ENCODE results near the gene LOC101059915.
"Not testable (repeated sequence)": the region's sequence is repeated elsewhere in the genome, so short reads cannot be mapped to it uniquely, and the experiment has no call there.

LOC101059915 gene

DNA sequence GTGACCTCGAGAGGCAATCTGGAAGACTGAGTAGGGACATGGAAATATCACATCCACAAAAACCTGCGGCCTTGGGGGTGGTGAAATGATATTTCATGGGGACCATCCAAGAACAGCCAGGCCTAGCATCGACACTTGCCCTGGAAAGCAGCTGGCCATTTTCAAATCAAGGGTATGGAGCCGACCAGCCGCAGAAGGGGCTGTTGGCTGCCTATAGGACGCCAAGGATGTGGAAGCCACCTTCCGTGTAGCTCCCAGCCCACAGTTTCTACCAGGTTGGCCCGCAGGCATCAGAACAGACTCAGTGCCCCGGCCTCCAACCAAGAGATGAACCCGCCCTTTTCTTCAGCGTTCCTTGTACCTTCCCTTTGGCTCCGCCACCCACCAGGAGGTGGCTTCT is 5.4 kb upstream of the LOC101059915 start:
- Mint-ChIP-seq H3K36me3 (no peaks in the 10 kb centered on the region), H3K4me1 (peaks cover 15 to 19% (median 18%) of the 10 kb centered on the region in 3 donors), H3K4me3 (peak overlapping the region in 1 of 7 donors; percentile 79), H3K27ac (peak overlapping the region in 3 of 8 donors; percentile 47 to 85 (median 81)), H3K27me3 (peaks cover 0 to 13% of the 10 kb centered on the region in 2 donors), H3K9me3 (no peaks in the 10 kb centered on the region)
- Histone ChIP-seq H3K9me3 (ENCODE audit: low read length) (no peaks in the 10 kb centered on the region), H3K27me3 (ENCODE audit: insufficient read depth, low read length, poor library complexity, severe bottlenecking) (no peaks in the 10 kb centered on the region), H3K4me3 (ENCODE audit: low read length) (no peak overlapping the region), H3K27ac (ENCODE audit: low read depth, low read length) (no peak overlapping the region), H3K4me1 (ENCODE audit: insufficient read depth, low read length) (peaks cover 14% of the 10 kb centered on the region), H3K36me3 (ENCODE audit: insufficient read depth, low read length) (no peaks in the 10 kb centered on the region)
- DNase-seq: no peak
- CTCF ChIA-PET: no interaction called here
- POLR2A ChIA-PET: no interaction called here

DNA sequence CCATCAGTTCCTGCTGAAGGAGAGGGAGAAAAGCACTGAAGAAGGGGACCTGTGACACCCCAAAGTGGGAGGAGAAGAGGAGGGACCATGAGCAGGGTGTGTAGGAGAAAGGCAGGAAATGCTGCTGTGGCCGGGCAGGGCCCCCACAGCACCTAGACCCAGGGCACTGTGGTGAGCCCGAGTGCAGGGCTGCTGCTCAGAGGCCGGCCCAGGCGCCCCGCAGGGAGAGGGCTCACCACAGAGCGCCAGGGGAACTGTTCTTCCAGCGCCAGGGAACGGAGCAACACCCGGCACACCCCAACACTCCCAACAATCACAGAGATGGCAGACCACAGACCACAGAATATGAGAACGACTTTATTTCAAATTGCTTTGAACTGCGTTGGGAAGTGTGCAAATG is 4.7 kb upstream of the LOC101059915 start:
- Mint-ChIP-seq H3K4me3 (peak overlapping the region; percentile 34 to 82 (median 64)), H3K27ac (peak overlapping the region; percentile 13 to 85 (median 54)), H3K4me1 (peaks cover 15 to 19% (median 18%) of the 10 kb centered on the region in 3 donors), H3K27me3 (peaks cover 0 to 13% of the 10 kb centered on the region in 2 donors)
- H3K9me3 ChIP-seq (ENCODE audit: low read length); CTCF ChIA-PET; H3K27ac ChIP-seq (ENCODE audit: low read depth, low read length); POLR2A ChIA-PET; H3K9me3 Mint-ChIP-seq; H3K36me3 ChIP-seq (ENCODE audit: insufficient read depth, low read length); H3K36me3 Mint-ChIP-seq; H3K4me3 ChIP-seq (ENCODE audit: low read length); H3K27me3 ChIP-seq (ENCODE audit: insufficient read depth, low read length, poor library complexity, severe bottlenecking): not testable (repeated sequence)
- H3K4me1 ChIP-seq (ENCODE audit: insufficient read depth, low read length): peaks cover 14% of the 10 kb centered on the region
- DNase-seq: peak in 2 of 5 donors; percentile 15 to 20

DNA sequence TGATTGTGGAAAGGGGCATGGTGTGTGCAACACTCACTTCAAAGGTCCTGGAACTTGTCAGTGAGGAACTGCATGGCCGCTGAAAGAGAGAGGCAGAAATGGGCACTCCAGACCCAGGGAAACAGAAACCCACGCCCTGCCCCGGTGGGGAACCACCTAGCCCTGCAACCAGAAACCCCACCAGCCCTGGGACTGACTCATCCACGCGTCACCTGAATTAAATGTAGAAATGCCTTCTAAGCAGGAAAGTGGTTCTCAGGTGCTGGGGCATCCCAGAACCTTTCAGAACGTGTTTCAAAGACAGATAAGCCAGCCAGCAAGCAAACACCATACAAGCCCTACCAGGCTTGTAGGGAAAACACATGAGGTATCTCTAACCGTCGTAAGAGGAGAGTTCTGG is 4.1 kb upstream of the LOC101059915 start:
- H3K36me3 ChIP-seq (ENCODE audit: insufficient read depth, low read length); H3K27me3 ChIP-seq (ENCODE audit: insufficient read depth, low read length, poor library complexity, severe bottlenecking); H3K9me3 ChIP-seq (ENCODE audit: low read length); H3K36me3 Mint-ChIP-seq; H3K9me3 Mint-ChIP-seq; H3K4me3 ChIP-seq (ENCODE audit: low read length); CTCF ChIA-PET; H3K27ac ChIP-seq (ENCODE audit: low read depth, low read length); POLR2A ChIA-PET: not testable (repeated sequence)
- Mint-ChIP-seq H3K4me3 (peak overlapping the region in 6 of 7 donors; percentile 31 to 82 (median 60)), H3K27ac (peak overlapping the region; percentile 21 to 88 (median 62)), H3K4me1 (peaks cover 15 to 19% (median 18%) of the 10 kb centered on the region in 3 donors), H3K27me3 (peaks cover 0 to 11% of the 10 kb centered on the region in 2 donors)
- peaks cover 14% of the 10 kb centered on the region for H3K4me1 ChIP-seq (ENCODE audit: insufficient read depth, low read length)
- peak; percentile 6 to 69 (median 35) for DNase-seq

DNA sequence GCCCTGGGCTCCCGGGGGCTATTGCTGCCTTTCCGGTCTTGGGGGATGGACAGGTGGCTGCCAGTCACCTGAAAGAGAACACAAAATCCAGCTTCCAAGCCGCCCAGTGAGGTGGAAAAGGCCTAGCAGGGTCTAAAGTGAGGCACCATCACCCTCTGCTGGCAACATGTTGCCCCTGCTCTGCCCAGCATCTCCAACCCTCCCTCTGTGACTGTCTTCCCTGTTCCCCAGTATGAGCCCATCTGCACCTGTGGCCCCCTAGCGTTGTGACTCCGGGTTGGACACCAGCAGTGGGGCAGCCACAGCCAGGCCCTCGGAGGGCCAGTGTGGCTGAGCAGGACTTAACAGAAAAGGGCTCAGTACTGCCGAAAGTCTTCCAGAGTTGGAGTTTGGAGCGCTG is 3.1 kb upstream of the LOC101059915 start:
- H3K4me3 Mint-ChIP-seq: peak overlapping the region in 2 of 7 donors; percentile 27 to 45
- DNase-seq, CTCF ChIA-PET: not testable (repeated sequence)

DNA sequence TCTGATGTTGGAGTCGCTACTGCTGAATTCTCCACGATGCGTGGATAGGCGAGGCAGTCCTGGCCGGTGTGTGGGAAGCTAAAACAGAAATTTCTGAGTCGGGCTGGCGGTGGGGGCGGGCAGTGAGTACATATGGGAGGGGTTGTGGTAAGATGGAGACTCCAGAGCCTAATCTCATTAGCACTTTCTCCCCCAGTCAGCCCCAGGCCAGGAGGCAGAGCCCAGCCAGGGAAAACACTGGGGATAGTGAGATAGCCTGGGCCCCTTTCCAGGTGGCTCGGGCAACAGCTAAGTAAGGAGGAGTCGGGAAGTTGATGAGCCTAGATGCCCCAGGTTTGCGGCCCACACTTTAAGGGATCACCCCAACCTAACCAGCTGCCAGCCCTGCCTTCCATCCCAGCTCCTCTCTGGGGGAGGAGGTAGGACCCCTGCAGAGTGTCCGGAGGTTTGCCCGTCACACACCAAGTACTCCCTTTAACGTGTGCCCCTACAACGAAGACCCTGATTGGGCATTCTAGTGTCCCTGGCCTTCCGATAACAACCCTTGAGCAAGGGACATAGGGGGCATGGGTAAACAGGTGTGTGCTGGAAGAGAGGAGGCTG is 2.4 kb upstream of the LOC101059915 start:
- Mint-ChIP-seq H3K9me3 (no peaks in the 10 kb centered on the region), H3K4me1 (peaks cover 15 to 19% (median 18%) of the 10 kb centered on the region in 3 donors), H3K27ac (peak overlapping the region in 1 of 8 donors; percentile 52), H3K27me3 (peaks cover 0 to 11% of the 10 kb centered on the region in 2 donors), H3K36me3 (no peaks in the 10 kb centered on the region), H3K4me3 (no peak overlapping the region)
- ChIA-PET CTCF (no interaction called here), POLR2A (no interaction called here)
- Histone ChIP-seq H3K27me3 (ENCODE audit: insufficient read depth, low read length, poor library complexity, severe bottlenecking) (no peaks in the 10 kb centered on the region), H3K27ac (ENCODE audit: low read depth, low read length) (no peak overlapping the region), H3K4me3 (ENCODE audit: low read length) (no peak overlapping the region), H3K4me1 (ENCODE audit: insufficient read depth, low read length) (peaks cover 14% of the 10 kb centered on the region), H3K9me3 (ENCODE audit: low read length) (no peaks in the 10 kb centered on the region), H3K36me3 (ENCODE audit: insufficient read depth, low read length) (no peaks in the 10 kb centered on the region)
- no peak for DNase-seq

More for the DNA sequence above, 3.1 kb upstream of the LOC101059915 start:
- H3K36me3 Mint-ChIP-seq; POLR2A ChIA-PET; H3K27ac ChIP-seq (ENCODE audit: low read depth, low read length); H3K9me3 ChIP-seq (ENCODE audit: low read length); H3K36me3 ChIP-seq (ENCODE audit: insufficient read depth, low read length); H3K4me3 ChIP-seq (ENCODE audit: low read length); H3K9me3 Mint-ChIP-seq; H3K27me3 ChIP-seq (ENCODE audit: insufficient read depth, low read length, poor library complexity, severe bottlenecking); H3K27ac Mint-ChIP-seq: not testable (repeated sequence)
- peaks cover 0 to 11% of the 10 kb centered on the region in 2 donors for H3K27me3 Mint-ChIP-seq
- H3K4me1 ChIP-seq (ENCODE audit: insufficient read depth, low read length): peaks cover 14% of the 10 kb centered on the region
- H3K4me1 Mint-ChIP-seq: peaks cover 15 to 19% (median 18%) of the 10 kb centered on the region in 3 donors

DNA sequence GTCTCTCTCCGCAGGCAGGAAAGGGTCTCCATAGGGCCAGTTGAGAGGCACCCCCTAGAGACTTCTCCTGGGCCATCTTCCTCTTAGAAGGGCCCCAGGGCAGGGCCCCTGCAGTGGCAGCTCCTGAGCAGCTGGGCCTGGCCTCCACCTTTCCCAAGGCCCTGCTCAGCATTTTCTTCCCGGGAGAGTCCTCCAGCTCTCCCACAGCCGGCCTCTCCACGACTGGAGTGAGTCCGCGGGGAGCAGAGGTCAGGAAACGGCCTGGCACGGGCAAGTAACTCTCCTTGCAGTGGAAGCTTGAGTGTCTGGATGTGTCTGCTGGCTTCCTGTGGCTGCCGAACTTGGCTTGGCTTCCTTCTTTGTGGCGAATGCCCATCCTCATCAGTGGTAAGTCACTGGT is 1.6 kb upstream of the LOC101059915 start:
- no peak for DNase-seq
- H3K36me3 ChIP-seq (ENCODE audit: insufficient read depth, low read length): no peaks in the 10 kb centered on the region
- ChIA-PET POLR2A (no interaction called here), CTCF (no interaction called here)
- H3K27me3 ChIP-seq (ENCODE audit: insufficient read depth, low read length, poor library complexity, severe bottlenecking): no peaks in the 10 kb centered on the region
- no peak overlapping the region for H3K4me3 ChIP-seq (ENCODE audit: low read length)
- Mint-ChIP-seq H3K4me1 (peaks cover 19 to 25% (median 20%) of the 10 kb centered on the region in 3 donors), H3K36me3 (no peaks in the 10 kb centered on the region), H3K27ac (peak overlapping the region in 2 of 8 donors; percentile 23 to 42), H3K27me3 (peaks cover 0 to 10% of the 10 kb centered on the region in 2 donors), H3K4me3 (no peak overlapping the region), H3K9me3 (no peaks in the 10 kb centered on the region)
- no peak overlapping the region for H3K27ac ChIP-seq (ENCODE audit: low read depth, low read length)
- H3K4me1 ChIP-seq (ENCODE audit: insufficient read depth, low read length): peaks cover 14% of the 10 kb centered on the region
- H3K9me3 ChIP-seq (ENCODE audit: low read length): no peaks in the 10 kb centered on the region

DNA sequence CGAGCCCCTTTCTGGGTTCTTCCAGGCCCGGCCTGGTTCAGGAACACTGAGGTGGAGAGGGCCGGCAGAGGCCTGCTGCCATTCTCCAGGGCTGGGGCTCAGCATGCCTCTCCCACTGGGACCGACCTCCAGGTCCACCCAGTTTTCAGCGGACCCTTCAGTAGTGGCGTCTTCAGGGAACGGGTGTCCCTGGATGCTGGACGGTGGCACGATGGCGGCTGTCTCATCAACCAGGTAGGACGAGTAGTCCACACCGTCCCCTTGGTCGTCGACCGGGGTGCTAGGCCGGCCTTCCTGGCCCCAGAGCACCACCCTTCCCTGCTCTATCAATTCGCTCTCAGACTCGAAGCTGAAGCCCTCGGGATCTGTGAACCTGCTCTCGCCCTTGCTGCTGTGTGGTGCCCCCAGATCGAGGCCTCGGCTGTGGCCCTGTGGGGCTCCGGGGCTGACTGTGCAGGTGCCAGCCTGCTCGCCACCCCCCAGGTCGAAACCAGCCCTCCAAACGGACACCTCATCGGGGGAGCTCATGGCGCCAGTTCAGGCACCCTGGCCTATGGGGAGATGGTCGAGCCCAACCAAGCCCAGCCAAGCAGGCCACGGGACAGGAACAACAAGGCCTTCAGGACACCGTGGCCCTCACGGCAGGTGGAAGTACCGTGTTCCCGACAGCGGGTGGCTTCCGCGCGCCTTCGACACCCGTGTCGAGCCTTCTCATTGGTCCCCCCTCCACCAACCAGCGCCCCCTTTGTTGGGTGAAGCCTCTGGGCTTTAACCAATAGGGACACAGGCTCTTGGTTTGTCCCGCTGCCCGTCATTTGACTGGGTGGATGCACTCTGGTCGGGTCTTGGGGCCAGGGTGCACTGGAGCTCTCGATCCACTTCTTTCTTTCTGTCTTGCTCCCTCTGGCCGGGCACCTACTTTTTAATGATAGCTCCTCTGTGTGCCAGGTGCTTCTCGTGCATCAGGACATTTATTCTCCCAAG is 814 bp upstream of the LOC101059915 start:
- no peaks in the 10 kb centered on the region for H3K9me3 ChIP-seq (ENCODE audit: low read length)
- Mint-ChIP-seq H3K4me1 (peaks cover 26 to 33% (median 28%) of the 10 kb centered on the region in 3 donors), H3K36me3 (no peaks in the 10 kb centered on the region), H3K9me3 (no peaks in the 10 kb centered on the region), H3K27ac (peak overlapping the region in 1 of 8 donors; percentile 23), H3K4me3 (no peak overlapping the region), H3K27me3 (peaks cover 0 to 10% of the 10 kb centered on the region in 2 donors)
- H3K36me3 ChIP-seq (ENCODE audit: insufficient read depth, low read length): no peaks in the 10 kb centered on the region
- H3K4me1 ChIP-seq (ENCODE audit: insufficient read depth, low read length): peaks cover 14% of the 10 kb centered on the region
- no peak overlapping the region for H3K4me3 ChIP-seq (ENCODE audit: low read length)
- no peaks in the 10 kb centered on the region for H3K27me3 ChIP-seq (ENCODE audit: insufficient read depth, low read length, poor library complexity, severe bottlenecking)
- ChIA-PET POLR2A (no interaction called here), CTCF (no interaction called here)
- no peak overlapping the region for H3K27ac ChIP-seq (ENCODE audit: low read depth, low read length)
- DNase-seq: no peak

DNA sequence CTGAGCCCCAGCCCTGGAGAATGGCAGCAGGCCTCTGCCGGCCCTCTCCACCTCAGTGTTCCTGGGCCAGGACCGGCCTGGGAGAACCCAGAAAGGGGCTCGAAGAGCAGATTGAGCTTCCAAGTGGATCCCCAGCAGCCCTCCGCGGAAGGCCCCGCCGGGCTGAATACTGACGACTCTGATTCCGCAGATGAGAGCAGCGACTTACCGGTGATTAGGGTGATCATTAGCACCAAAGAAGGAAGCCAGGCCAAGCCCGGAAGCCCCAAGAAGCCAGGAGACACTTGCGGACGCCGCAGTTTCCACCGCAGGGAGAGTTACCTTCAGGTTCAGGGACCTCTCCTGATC is 876 bp downstream of the LOC101059915 start:
- no peak overlapping the region for H3K4me3 Mint-ChIP-seq
- H3K9me3 Mint-ChIP-seq: no peaks in the 10 kb centered on the region
- ChIA-PET CTCF (no interaction called here), POLR2A (no interaction called here)
- no peaks in the 10 kb centered on the region for H3K36me3 Mint-ChIP-seq
- peaks cover 20 to 24% (median 21%) of the 10 kb centered on the region in 3 donors for H3K4me1 Mint-ChIP-seq
- Histone ChIP-seq H3K27me3 (ENCODE audit: insufficient read depth, low read length, poor library complexity, severe bottlenecking) (no peaks in the 10 kb centered on the region), H3K9me3 (ENCODE audit: low read length) (no peaks in the 10 kb centered on the region), H3K4me1 (ENCODE audit: insufficient read depth, low read length) (peaks cover 8% of the 10 kb centered on the region), H3K27ac (ENCODE audit: low read depth, low read length) (no peak overlapping the region), H3K4me3 (ENCODE audit: low read length) (no peak overlapping the region), H3K36me3 (ENCODE audit: insufficient read depth, low read length) (no peaks in the 10 kb centered on the region)
- H3K27me3 Mint-ChIP-seq: peaks cover 0 to 9% of the 10 kb centered on the region in 2 donors
- DNase-seq: no peak
- H3K27ac Mint-ChIP-seq: no peak overlapping the region

Measured in CD8-positive, alpha-beta memory T cell (primary cell).